CD4-positive, CD25-positive, alpha-beta regulatory T cell (primary cell): ENCODE results near the gene TIE1. TPM values are rescaled to one million over a fixed set of nuclear protein-coding genes. Genes with fewer than 3 reads are reported as not detected.

Experiments
- ATAC-seq, 2 donors: fragments of 150-1000 bp; cut with Tn5 transposase; one replicate each; pipeline ENCODE4 v1.10.0; 2021; ENCODE audit warnings: low read depth in 2 of 2, moderate number of reproducible peaks in 2 of 2, moderate library complexity in 1 of 2
- DNase-seq, 3 donors: peaks; one replicate each; pipeline versions ENCODE4 v3.0.0 to v3.0.0-alpha.2; 2012 to 2022; ENCODE audit warnings: mixed read lengths in 1 of 3
- H3K27ac ChIP-seq: one replicate; pipeline ENCODE4 v1.7.0; 2013; ENCODE audit warnings: mild to moderate bottlenecking, low read length; ENCODE audit not compliant: insufficient read depth, poor library complexity, severe bottlenecking
- H3K27me3 ChIP-seq: one replicate; pipeline ENCODE4 v1.7.0; 2013; ENCODE audit warnings: low read length; ENCODE audit not compliant: control insufficient read depth, insufficient read depth
- H3K36me3 ChIP-seq: one replicate; pipeline ENCODE4 v1.7.0; 2013; ENCODE audit warnings: mild to moderate bottlenecking, low read length, moderate library complexity; ENCODE audit not compliant: control insufficient read depth, insufficient read depth
- H3K4me1 ChIP-seq: 2 replicates; pipeline ENCODE4 v1.7.0; 2013; ENCODE audit warnings: mild to moderate bottlenecking, low read length; ENCODE audit not compliant: insufficient read depth, control insufficient read depth, poor library complexity, severe bottlenecking
- H3K4me3 ChIP-seq: one replicate; pipeline ENCODE4 v1.7.0; 2013; ENCODE audit warnings: low read depth, mild to moderate bottlenecking, low read length, moderate library complexity
- H3K9me3 ChIP-seq, 2 experiments: 1 replicate in 1 of 2; 2 replicates in 1 of 2; pipeline ENCODE4 v1.7.0; 2013; ENCODE audit warnings: low read length in 2 of 2, mild to moderate bottlenecking in 1 of 2, moderate library complexity in 1 of 2; ENCODE audit not compliant: control insufficient read depth in 2 of 2
- H3K27ac Mint-ChIP-seq, 3 donors: one replicate each; pipeline ENCODE4 v1.8.0; 2020 to 2022; ENCODE audit warnings: mild to moderate bottlenecking in 3 of 3, mixed read lengths in 3 of 3, moderate library complexity in 2 of 3
- H3K27me3 Mint-ChIP-seq: one replicate; pipeline ENCODE4 v1.8.0; 2022; ENCODE audit warnings: mild to moderate bottlenecking, mixed read lengths
- H3K36me3 Mint-ChIP-seq: one replicate; pipeline ENCODE4 v1.8.0; 2020; ENCODE audit warnings: mixed read lengths
- H3K4me1 Mint-ChIP-seq, 4 donors: one replicate each; pipeline ENCODE4 v1.8.0; 2020 to 2022; ENCODE audit warnings: mixed read lengths in 4 of 4, mild to moderate bottlenecking in 1 of 4
- H3K4me3 Mint-ChIP-seq, 4 donors: one replicate each; pipeline ENCODE4 v1.8.0; 2020 to 2022; ENCODE audit warnings: mild to moderate bottlenecking in 4 of 4, mixed read lengths in 4 of 4, moderate library complexity in 3 of 4
- H3K9me3 Mint-ChIP-seq, 7 donors: one replicate each; pipeline ENCODE4 v1.8.0; 2020 to 2022; ENCODE audit warnings: mixed read lengths in 7 of 7, mild to moderate bottlenecking in 3 of 7, moderate library complexity in 2 of 7
- polyA plus RNA-seq, 4 donors: library from polyadenylated mRNA; unstranded; fragments of 300-500 nt; fragmentation: Illumina TruSeq; gene quantifications; one replicate each; pipeline ENCODE4 v1.2.3, GENCODE V29; 2021
- total RNA-seq: library from RNA; stranded (reverse); gene quantifications from one replicate; pipeline ENCODE4 v1.2.3, GENCODE V29; 2022

The TIE1 gene
- total and polyA plus RNA-seq, 5 donors from 2014 or later, result 1.3 TPM; not detected in 4

DNA sequence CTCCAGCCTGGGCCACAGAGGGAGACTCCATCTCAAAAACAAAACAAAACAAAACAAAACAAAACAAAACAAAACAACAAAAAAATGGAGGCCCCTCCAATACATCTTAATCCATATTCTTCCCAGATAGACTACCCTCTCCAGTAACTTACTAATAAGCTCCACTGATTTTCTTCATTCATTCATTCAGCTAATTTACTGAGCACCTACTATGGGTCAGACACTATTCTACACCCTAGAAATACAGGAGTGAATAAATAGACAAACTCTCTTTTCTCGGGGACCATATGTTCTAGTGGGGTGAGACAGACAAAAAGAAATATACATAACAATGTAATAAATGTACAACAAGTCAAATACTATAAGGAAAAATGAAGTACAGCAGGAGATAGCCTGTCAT is 50.2 kb downstream of the TIE1 start:
- Histone ChIP-seq H3K36me3 (no peaks in the 10 kb centered on the region), H3K4me1 (no peaks in the 10 kb centered on the region), H3K9me3 (no peaks in the 10 kb centered on the region), H3K27ac (no peak overlapping the region), H3K27me3 (no peaks in the 10 kb centered on the region), H3K4me3 (no peak overlapping the region)
- Mint-ChIP-seq H3K4me1 (peaks cover 0 to 21% (median 11%) of the 10 kb centered on the region in 4 donors), H3K36me3 (no peaks in the 10 kb centered on the region), H3K27ac (peak overlapping the region in 1 of 3 donors; percentile 93), H3K4me3 (no peak overlapping the region), H3K27me3 (peaks cover 6% of the 10 kb centered on the region), H3K9me3 (no peaks in the 10 kb centered on the region)
- ATAC-seq (no peak), DNase-seq (no peak)

DNA sequence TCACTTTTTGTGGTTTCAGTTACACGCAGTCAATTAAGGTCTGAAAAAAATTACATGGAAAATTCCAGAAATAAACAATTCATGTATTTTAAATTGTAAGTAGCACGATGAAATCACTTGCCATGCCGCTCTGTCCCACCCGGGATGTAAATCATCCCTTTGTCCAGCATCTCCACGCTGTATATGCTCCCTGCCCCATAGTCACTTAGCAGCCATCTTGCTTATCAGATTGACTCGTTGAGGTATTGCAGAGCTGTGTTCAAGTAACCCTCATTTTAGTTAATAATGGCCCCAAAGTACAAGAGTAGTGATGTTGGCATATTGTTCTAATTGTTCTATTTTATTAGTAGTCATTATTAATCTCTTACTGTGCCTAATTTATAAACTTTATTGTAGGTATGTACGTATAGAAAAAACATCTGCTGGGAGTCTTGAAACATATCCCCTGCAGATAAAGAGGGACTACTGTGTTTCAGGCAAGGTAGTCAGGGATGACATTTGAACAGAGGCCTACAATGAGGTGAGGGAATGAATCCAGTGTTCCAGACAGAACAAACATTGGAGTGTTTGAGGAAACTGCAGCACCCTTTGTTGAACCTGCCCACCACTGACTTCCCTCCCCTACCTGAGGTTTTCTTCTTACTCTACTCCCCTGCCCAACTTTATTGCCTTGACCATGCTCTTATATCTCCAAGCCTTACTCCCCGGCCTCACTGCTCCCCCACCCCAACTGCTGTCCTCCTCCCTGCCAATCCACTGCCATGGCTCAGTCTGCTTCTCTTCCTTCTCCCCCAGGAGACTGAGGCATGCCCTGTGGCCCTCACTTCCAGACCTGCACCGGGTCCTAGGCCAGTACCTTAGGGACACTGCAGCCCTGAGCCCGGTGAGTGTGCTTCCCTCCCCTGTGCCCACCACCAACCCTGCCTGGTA is 50.9 kb downstream of the TIE1 start:
- H3K4me1 ChIP-seq, result no peaks in the 10 kb centered on the region
- H3K27ac ChIP-seq, result no peak overlapping the region
- H3K4me3 ChIP-seq, result no peak overlapping the region
- H3K27ac Mint-ChIP-seq, result peak overlapping the region in 1 of 3 donors; percentile 67
- no peaks in the 10 kb centered on the region for H3K36me3 ChIP-seq
- no peaks in the 10 kb centered on the region for H3K9me3 ChIP-seq
- peaks cover 0 to 21% (median 11%) of the 10 kb centered on the region in 4 donors for H3K4me1 Mint-ChIP-seq
- H3K36me3 Mint-ChIP-seq, result no peaks in the 10 kb centered on the region
- no peaks in the 10 kb centered on the region for H3K9me3 Mint-ChIP-seq
- no peak overlapping the region for H3K4me3 Mint-ChIP-seq
- ATAC-seq (no peak), DNase-seq (no peak)
- peaks cover 6% of the 10 kb centered on the region for H3K27me3 Mint-ChIP-seq
- no peaks in the 10 kb centered on the region for H3K27me3 ChIP-seq

DNA sequence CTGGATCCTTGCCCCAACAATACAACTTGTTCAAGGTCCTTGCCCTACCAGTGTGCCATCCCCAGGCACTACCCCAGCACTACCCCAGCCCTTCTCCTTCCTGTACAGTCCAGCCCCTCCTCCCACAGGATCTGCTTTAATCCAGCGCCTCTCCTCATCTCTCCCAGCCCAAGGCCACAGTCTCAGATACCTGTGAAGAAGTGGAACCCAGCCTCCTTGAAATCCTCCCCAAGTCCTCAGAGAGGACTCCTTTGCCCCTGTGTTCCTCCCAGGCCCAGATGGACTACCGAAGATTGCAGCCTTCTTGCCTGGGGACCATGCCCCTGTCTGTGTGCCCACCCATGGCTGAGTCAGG is 51.5 kb downstream of the TIE1 start:
- H3K4me1 ChIP-seq, result no peaks in the 10 kb centered on the region
- Mint-ChIP-seq H3K27me3 (no peaks in the 10 kb centered on the region), H3K9me3 (no peaks in the 10 kb centered on the region), H3K36me3 (peaks cover 3% of the 10 kb centered on the region), H3K27ac (peak overlapping the region in 2 of 3 donors; percentile 62 to 67), H3K4me1 (peaks cover 0 to 21% (median 11%) of the 10 kb centered on the region in 4 donors), H3K4me3 (peak overlapping the region in 2 of 4 donors; percentile 7 to 85)
- H3K9me3 ChIP-seq, result no peaks in the 10 kb centered on the region
- no peaks in the 10 kb centered on the region for H3K27me3 ChIP-seq
- ATAC-seq (no peak), DNase-seq (no peak)
- no peak overlapping the region for H3K4me3 ChIP-seq
- no peak overlapping the region for H3K27ac ChIP-seq
- H3K36me3 ChIP-seq, result no peaks in the 10 kb centered on the region

DNA sequence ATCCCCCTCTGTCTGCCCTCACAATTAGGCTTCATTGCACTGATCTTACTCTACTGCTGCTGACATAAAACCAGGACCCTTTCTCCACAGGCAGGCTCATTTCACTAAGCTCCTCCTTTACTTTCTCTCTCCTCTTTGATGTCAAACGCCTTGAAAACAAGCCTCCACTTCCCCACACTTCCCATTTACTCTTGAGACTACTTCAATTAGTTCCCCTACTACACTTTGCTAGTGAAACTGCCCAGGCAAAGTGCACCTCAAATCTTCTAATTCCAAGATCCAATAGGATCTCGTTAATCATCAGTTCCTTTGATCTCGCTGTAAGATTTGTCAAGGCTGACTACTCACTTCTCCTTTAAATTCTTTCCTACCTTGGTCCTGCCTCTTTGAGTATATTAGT is 52.1 kb downstream of the TIE1 start:
- Mint-ChIP-seq H3K9me3 (no peaks in the 10 kb centered on the region), H3K27ac (peak overlapping the region in 2 of 3 donors; percentile 62 to 67), H3K27me3 (no peaks in the 10 kb centered on the region), H3K4me1 (peaks cover 0 to 20% (median 12%) of the 10 kb centered on the region in 4 donors), H3K36me3 (peaks cover 3% of the 10 kb centered on the region), H3K4me3 (peak overlapping the region in 1 of 4 donors; percentile 85)
- H3K27ac ChIP-seq, result no peak overlapping the region
- peaks cover 1% of the 10 kb centered on the region for H3K4me1 ChIP-seq
- no peak overlapping the region for H3K4me3 ChIP-seq
- no peaks in the 10 kb centered on the region for H3K36me3 ChIP-seq
- H3K27me3 ChIP-seq, result no peaks in the 10 kb centered on the region
- ATAC-seq, result no peak
- DNase-seq, result no peak
- H3K9me3 ChIP-seq, result no peaks in the 10 kb centered on the region

DNA sequence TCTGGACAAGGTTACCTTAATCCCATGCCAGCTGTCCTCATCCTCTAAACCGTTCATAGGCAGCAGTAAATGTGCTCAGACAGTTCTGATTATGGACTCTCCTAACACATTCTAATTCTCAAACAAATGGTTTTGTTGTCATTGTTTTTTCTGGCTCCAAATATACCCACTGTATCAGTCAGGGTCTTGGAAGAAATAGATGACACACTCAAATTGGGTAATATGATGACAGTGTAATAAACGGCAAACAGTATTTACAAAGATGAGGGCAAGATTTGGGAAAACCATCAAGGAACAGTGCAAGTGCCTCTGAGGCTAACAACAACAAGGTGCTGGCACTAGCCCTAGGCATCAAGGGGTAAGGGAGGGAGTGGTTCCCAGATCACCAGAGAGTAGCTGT is 53.7 kb downstream of the TIE1 start:
- H3K27me3 Mint-ChIP-seq, result no peaks in the 10 kb centered on the region
- no peaks in the 10 kb centered on the region for H3K9me3 Mint-ChIP-seq
- peaks cover 3% of the 10 kb centered on the region for H3K36me3 Mint-ChIP-seq
- Histone ChIP-seq H3K36me3 (no peaks in the 10 kb centered on the region), H3K9me3 (no peaks in the 10 kb centered on the region), H3K27me3 (no peaks in the 10 kb centered on the region), H3K4me1 (peaks cover 12% of the 10 kb centered on the region), H3K27ac (no peak overlapping the region), H3K4me3 (no peak overlapping the region)
- no peak overlapping the region for H3K27ac Mint-ChIP-seq
- peak overlapping the region in 1 of 4 donors; percentile 8 for H3K4me3 Mint-ChIP-seq
- DNase-seq, result no peak
- no peak for ATAC-seq
- peaks cover 3 to 21% (median 18%) of the 10 kb centered on the region in 4 donors for H3K4me1 Mint-ChIP-seq

DNA sequence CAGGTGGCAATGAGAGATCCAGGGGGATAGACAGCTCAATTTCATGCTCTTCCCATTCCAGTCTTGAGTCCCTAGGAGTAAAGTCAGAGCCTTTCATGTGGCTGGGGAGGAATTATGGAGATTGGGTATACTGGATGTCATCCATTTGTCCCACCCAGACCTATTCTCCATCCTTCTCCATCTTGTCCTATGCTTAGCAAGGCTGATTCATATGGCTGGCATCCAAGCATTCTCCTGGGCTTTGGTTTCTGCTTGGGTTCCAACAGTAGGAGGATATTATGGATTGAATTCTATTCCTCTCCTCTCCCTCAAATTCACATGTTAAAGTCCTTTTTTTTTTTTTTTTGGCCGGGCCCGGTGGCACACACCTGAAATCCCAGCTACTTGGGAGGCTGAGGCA is 54.2 kb downstream of the TIE1 start:
- no peaks in the 10 kb centered on the region for H3K9me3 ChIP-seq
- no peak overlapping the region for H3K27ac ChIP-seq
- Mint-ChIP-seq H3K27ac (no peak overlapping the region), H3K36me3 (peaks cover 3% of the 10 kb centered on the region), H3K4me1 (peaks cover 3 to 23% (median 18%) of the 10 kb centered on the region in 4 donors), H3K27me3 (no peaks in the 10 kb centered on the region), H3K4me3 (no peak overlapping the region), H3K9me3 (no peaks in the 10 kb centered on the region)
- H3K4me1 ChIP-seq, result peaks cover 13% of the 10 kb centered on the region
- H3K4me3 ChIP-seq, result no peak overlapping the region
- no peaks in the 10 kb centered on the region for H3K27me3 ChIP-seq
- no peaks in the 10 kb centered on the region for H3K36me3 ChIP-seq
- DNase-seq (no peak), ATAC-seq (no peak)

DNA sequence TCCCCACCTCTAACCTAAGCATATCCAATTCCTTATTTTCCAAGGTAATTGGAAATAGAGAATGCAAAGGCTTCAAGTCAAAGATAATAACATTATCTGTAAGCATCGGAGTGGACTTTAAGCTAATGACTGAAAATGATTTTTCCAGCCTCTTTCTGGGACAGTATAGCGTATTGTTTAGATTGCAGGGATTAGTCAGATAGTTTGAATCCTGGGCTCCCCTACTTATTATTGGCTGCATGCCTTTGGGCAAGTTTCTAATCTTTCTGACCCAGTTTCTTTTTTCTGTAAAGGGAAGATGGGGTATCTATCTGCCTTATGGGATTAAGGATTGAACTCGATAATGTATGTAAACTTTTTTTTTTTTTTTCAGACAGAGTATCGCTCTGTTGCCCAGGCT is 56.5 kb downstream of the TIE1 start:
- Histone ChIP-seq H3K9me3 (no peaks in the 10 kb centered on the region), H3K36me3 (peaks cover 7% of the 10 kb centered on the region), H3K4me1 (peaks cover 13% of the 10 kb centered on the region), H3K4me3 (no peak overlapping the region), H3K27me3 (no peaks in the 10 kb centered on the region), H3K27ac (no peak overlapping the region)
- Mint-ChIP-seq H3K27ac (no peak overlapping the region), H3K9me3 (no peaks in the 10 kb centered on the region), H3K36me3 (peaks cover 12% of the 10 kb centered on the region), H3K27me3 (no peaks in the 10 kb centered on the region), H3K4me1 (peaks cover 9 to 25% (median 15%) of the 10 kb centered on the region in 4 donors), H3K4me3 (peak overlapping the region in 3 of 4 donors; percentile 78 to 90 (median 90))
- DNase-seq (no peak), ATAC-seq (no peak)
